Measurements from ENCODE around the gene DVL3. TPM values are rescaled to one million over a fixed set of nuclear protein-coding genes. Genes with fewer than 3 reads are reported as not detected.

DVL3 gene
- total and polyA plus RNA-seq, 4 donors: 8.6 to 26.3 (median 17.4) TPM

DNA sequence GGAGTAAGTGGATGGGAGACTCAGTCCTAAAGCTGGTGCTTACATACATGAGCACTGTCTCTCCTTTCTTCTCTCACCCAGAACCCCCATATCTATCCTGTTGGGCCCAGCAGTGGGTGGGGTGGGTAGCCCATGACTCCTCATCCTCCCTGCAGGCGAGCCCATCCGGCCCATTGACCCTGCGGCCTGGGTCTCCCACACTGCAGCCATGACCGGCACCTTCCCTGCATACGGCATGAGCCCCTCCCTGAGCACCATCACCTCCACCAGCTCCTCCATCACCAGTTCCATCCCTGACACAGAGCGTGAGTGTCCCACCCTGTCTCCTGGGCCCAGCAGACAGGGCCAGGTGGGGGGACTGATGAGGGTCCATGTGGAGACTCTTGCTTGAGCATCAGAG, 11.5 kb downstream of the DVL3 start (continued):
- TF ChIP-seq NR2F2 (IDR thresholded peaks at IDR 0.05) (no peak), YY1 (IDR thresholded peaks at IDR 0.05) (no peak), GABPA (IDR thresholded peaks at IDR 0.05 in 1 of 2, conservative IDR thresholded peaks at IDR 0.05 in 1 of 2) (no peak), TAF1 (conservative IDR thresholded peaks at IDR 0.05) (no peak), SP1 (IDR thresholded peaks at IDR 0.05) (no peak), FOXA2 (IDR thresholded peaks at IDR 0.05) (no peak), RXRA (IDR thresholded peaks at IDR 0.05) (no peak), JUND (IDR thresholded peaks at IDR 0.05) (no peak), HNF4G (IDR thresholded peaks at IDR 0.05) (no peak)

DNA sequence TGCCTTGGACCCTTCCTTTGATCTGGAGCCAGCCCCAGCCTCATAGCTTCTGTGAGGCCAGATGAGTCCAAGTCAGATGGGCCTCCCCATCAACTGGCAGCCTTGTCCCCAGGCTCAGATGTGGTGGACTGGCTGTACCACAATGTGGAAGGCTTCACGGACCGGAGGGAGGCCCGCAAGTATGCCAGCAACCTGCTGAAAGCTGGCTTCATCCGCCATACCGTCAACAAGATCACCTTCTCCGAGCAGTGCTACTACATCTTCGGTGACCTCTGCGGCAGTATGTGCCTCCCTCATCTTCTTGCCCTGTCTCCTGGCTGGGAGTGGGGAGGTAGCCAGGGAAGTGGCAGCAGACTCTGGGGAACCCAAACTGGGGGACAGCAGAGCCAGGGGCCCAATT, 12.6 kb downstream of the DVL3 start:
- DNase-seq (ENCODE audit: low spot score): no peak

More for the DNA sequence above, 12.6 kb downstream of the DVL3 start:
- Histone ChIP-seq H3K4me3 (ENCODE audit: low read depth in 1 of 3, low read length in 3 of 3) (no peak overlapping the region), H3K27me3 (ENCODE audit: control insufficient read depth in 4 of 4, insufficient read depth in 4 of 4, low read length in 3 of 4) (no peaks in the 10 kb centered on the region), H3K9me3 (ENCODE audit: control insufficient read depth in 4 of 4, low read length in 3 of 4) (no peaks in the 10 kb centered on the region), H3K4me1 (ENCODE audit: control insufficient read depth in 4 of 4, insufficient read depth in 4 of 4, low read length in 3 of 4) (no peaks in the 10 kb centered on the region), H3K27ac (ENCODE audit: low read depth in 1 of 2, low read length in 2 of 2) (no peak overlapping the region), H3K9ac (ENCODE audit: low read depth in 1 of 2, low read length in 2 of 2) (no peak overlapping the region), H3K36me3 (ENCODE audit: control insufficient read depth in 4 of 4, insufficient read depth in 3 of 4, low read depth in 1 of 4, low read length in 3 of 4) (peaks cover 15 to 74% (median 51%) of the 10 kb centered on the region in 4 donors)
- TF ChIP-seq TAF1 (conservative IDR thresholded peaks at IDR 0.05): no peak
- TF ChIP-seq, protein P1, sequence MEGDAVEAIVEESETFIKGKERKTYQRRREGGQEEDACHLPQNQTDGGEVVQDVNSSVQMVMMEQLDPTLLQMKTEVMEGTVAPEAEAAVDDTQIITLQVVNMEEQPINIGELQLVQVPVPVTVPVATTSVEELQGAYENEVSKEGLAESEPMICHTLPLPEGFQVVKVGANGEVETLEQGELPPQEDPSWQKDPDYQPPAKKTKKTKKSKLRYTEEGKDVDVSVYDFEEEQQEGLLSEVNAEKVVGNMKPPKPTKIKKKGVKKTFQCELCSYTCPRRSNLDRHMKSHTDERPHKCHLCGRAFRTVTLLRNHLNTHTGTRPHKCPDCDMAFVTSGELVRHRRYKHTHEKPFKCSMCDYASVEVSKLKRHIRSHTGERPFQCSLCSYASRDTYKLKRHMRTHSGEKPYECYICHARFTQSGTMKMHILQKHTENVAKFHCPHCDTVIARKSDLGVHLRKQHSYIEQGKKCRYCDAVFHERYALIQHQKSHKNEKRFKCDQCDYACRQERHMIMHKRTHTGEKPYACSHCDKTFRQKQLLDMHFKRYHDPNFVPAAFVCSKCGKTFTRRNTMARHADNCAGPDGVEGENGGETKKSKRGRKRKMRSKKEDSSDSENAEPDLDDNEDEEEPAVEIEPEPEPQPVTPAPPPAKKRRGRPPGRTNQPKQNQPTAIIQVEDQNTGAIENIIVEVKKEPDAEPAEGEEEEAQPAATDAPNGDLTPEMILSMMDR (IDR thresholded peaks at IDR 0.05; ENCODE audit: low read depth, low read length, missing input control): no peak
- TF ChIP-seq NR2F2 (IDR thresholded peaks at IDR 0.05): no peak
- TF ChIP-seq HNF4A (conservative IDR thresholded peaks at IDR 0.05): no peak
- no peak for TF ChIP-seq SP1 (IDR thresholded peaks at IDR 0.05)
- TF ChIP-seq, protein P2, sequence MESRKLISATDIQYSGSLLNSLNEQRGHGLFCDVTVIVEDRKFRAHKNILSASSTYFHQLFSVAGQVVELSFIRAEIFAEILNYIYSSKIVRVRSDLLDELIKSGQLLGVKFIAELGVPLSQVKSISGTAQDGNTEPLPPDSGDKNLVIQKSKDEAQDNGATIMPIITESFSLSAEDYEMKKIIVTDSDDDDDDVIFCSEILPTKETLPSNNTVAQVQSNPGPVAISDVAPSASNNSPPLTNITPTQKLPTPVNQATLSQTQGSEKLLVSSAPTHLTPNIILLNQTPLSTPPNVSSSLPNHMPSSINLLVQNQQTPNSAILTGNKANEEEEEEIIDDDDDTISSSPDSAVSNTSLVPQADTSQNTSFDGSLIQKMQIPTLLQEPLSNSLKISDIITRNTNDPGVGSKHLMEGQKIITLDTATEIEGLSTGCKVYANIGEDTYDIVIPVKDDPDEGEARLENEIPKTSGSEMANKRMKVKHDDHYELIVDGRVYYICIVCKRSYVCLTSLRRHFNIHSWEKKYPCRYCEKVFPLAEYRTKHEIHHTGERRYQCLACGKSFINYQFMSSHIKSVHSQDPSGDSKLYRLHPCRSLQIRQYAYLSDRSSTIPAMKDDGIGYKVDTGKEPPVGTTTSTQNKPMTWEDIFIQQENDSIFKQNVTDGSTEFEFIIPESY (IDR thresholded peaks at IDR 0.05): no peak
- TF ChIP-seq, protein P3, sequence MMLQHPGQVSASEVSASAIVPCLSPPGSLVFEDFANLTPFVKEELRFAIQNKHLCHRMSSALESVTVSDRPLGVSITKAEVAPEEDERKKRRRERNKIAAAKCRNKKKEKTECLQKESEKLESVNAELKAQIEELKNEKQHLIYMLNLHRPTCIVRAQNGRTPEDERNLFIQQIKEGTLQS (IDR thresholded peaks at IDR 0.05): no peak
- TF ChIP-seq, protein P4, sequence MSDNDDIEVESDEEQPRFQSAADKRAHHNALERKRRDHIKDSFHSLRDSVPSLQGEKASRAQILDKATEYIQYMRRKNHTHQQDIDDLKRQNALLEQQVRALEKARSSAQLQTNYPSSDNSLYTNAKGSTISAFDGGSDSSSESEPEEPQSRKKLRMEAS (IDR thresholded peaks at IDR 0.05): no peak
- no peak for TF ChIP-seq RXRA (IDR thresholded peaks at IDR 0.05)
- no peak for TF ChIP-seq RAD21 (IDR thresholded peaks at IDR 0.05)
- no peak for TF ChIP-seq HNF4G (IDR thresholded peaks at IDR 0.05)
- TF ChIP-seq EGR1 (IDR thresholded peaks at IDR 0.05; ENCODE audit: low read depth in 2 of 2): no peak
- 97% methylated on average over 8 of the region's 8 CpGs for WGBS
